ENCODE results near the gene TSPAN11.

Gene TSPAN11

GRCh38 chr12:30913323-30913722, 13.2 kb upstream of the TSPAN11 start:
- no peak for TF ChIP-seq TSHZ2 (CRISPR knock-in tag; IDR thresholded peaks at IDR 0.05)
- no peak for TF ChIP-seq ZC3H10 (CRISPR knock-in tag; IDR thresholded peaks at IDR 0.05)
- no peak for TF ChIP-seq ZFP3 (CRISPR knock-in tag; IDR thresholded peaks at IDR 0.05)

GRCh38 chr12:30914986-30915591, 11.5 kb upstream of the TSPAN11 start:
- ATAC-seq: no peak
- TF ChIP-seq PPARA (CRISPR knock-in tag; IDR thresholded peaks at IDR 0.05; ENCODE audit: borderline replicate concordance): no peak
- no peak for TF ChIP-seq ZC3H10 (CRISPR knock-in tag; IDR thresholded peaks at IDR 0.05)
- no peak for TF ChIP-seq TOX (CRISPR knock-in tag; IDR thresholded peaks at IDR 0.05; ENCODE audit: borderline replicate concordance)
- TF ChIP-seq CSRNP3 (CRISPR knock-in tag; IDR thresholded peaks at IDR 0.05): no peak
- TF ChIP-seq ZNF565 (CRISPR knock-in tag; conservative IDR thresholded peaks at IDR 0.05; ENCODE audit: low read depth): no peak
- no peak for TF ChIP-seq TCF4 (CRISPR knock-in tag; IDR thresholded peaks at IDR 0.05; ENCODE audit: borderline replicate concordance)
- TF ChIP-seq SNAI2 (CRISPR knock-in tag; IDR thresholded peaks at IDR 0.05): no peak
- no peak for TF ChIP-seq ZFP3 (CRISPR knock-in tag; IDR thresholded peaks at IDR 0.05)
- no peak for TF ChIP-seq BACH2 (CRISPR knock-in tag; IDR thresholded peaks at IDR 0.05; ENCODE audit: borderline replicate concordance)
- TF ChIP-seq PATZ1 (CRISPR knock-in tag; IDR thresholded peaks at IDR 0.05; ENCODE audit: borderline replicate concordance): no peak

More at GRCh38 chr12:30913323-30913722, 13.2 kb upstream of the TSPAN11 start:
- ATAC-seq: no peak

GRCh38 chr12:30923057-30923456, 3.5 kb upstream of the TSPAN11 start:
- TF ChIP-seq CSRNP3 (CRISPR knock-in tag; IDR thresholded peaks at IDR 0.05) (no peak), TSHZ2 (CRISPR knock-in tag; IDR thresholded peaks at IDR 0.05) (no peak), POU6F1 (CRISPR knock-in tag; IDR thresholded peaks at IDR 0.05; ENCODE audit: borderline replicate concordance, low read depth) (no peak), RARB (CRISPR knock-in tag; IDR thresholded peaks at IDR 0.05) (no peak), ARNTL (CRISPR knock-in tag; IDR thresholded peaks at IDR 0.05; ENCODE audit: borderline replicate concordance, low read depth) (no peak), GLIS3 (CRISPR knock-in tag; IDR thresholded peaks at IDR 0.05) (no peak), CREB5 (CRISPR knock-in tag; IDR thresholded peaks at IDR 0.05; ENCODE audit: low read depth) (no peak), ZFP30 (CRISPR knock-in tag; IDR thresholded peaks at IDR 0.05) (no peak), OSR1 (CRISPR knock-in tag; IDR thresholded peaks at IDR 0.05) (no peak), ZC3H10 (CRISPR knock-in tag; IDR thresholded peaks at IDR 0.05) (no peak), SNAI2 (CRISPR knock-in tag; IDR thresholded peaks at IDR 0.05) (no peak), PATZ1 (CRISPR knock-in tag; IDR thresholded peaks at IDR 0.05; ENCODE audit: borderline replicate concordance) (no peak), PPARA (CRISPR knock-in tag; IDR thresholded peaks at IDR 0.05; ENCODE audit: borderline replicate concordance) (no peak), TOX (CRISPR knock-in tag; IDR thresholded peaks at IDR 0.05; ENCODE audit: borderline replicate concordance) (no peak), ZFP3 (CRISPR knock-in tag; IDR thresholded peaks at IDR 0.05) (no peak), TCF4 (CRISPR knock-in tag; IDR thresholded peaks at IDR 0.05; ENCODE audit: borderline replicate concordance) (no peak), BACH2 (CRISPR knock-in tag; IDR thresholded peaks at IDR 0.05; ENCODE audit: borderline replicate concordance) (no peak), ZNF565 (CRISPR knock-in tag; conservative IDR thresholded peaks at IDR 0.05; ENCODE audit: low read depth) (no peak)
- ATAC-seq: no peak

All from SK-N-SH treated with all-trans-retinoic acid at 6 μM for 48 hours (cell line).